ENCODE results near the gene IL3RA.
"Not testable (repeated sequence)": the region's sequence is repeated elsewhere in the genome, so short reads cannot be mapped to it uniquely, and the experiment has no call there.

The IL3RA gene

DNA sequence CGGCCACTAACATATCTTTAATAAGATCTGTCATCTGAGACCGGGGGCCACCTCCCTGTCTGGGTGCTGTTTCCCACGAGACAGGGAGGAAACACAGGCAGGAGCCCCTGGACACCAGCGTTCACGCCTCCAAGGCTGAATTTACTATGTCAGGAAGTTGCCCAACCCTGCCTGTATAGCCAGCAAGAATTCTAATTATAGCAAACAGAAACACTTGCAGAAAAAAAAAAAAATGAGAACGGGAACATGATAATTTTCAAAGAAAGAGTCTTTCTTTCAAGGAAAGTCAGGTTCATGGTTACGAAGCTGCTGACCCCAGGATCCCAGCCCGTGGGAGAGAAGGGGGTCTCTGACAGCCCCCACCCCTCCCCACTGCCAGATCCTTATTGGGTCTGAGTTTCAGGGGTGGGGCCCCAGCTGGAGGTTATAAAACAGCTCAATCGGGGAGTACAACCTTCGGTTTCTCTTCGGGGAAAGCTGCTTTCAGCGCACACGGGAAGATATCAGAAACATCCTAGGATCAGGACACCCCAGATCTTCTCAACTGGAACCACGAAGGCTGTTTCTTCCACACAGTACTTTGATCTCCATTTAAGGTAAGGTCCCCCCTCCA is at the start of gene IL3RA:
Gene IL3RA (plus strand): TSS at position 455 of the 613 bp plus-strand sequence. CDS start 4,981 bp downstream, outside the sequence.
- DNase-seq: peak; percentile 25

DNA sequence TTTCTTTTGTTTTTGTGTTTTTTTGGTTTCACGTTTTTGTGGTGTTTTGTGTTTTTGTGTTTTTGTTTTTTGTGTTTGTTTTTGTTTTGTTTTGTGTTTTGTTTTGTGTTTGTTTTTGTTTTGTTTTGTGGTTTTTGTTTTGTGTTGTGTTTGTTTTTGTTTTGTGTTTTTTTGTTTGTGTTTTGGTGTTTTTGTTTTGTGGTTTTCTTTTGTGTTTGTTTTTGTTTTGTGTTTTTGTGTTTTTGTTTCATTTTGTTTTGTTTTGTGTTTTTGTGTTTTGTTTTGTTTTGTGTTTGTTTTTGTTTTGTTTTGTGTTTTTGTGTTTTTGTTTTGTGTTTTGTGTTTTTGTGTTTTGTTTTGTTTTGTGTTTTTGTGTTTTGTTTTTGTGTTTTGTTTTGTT is 47.0 kb upstream of the IL3RA start:
- DNase-seq: no peak

DNA sequence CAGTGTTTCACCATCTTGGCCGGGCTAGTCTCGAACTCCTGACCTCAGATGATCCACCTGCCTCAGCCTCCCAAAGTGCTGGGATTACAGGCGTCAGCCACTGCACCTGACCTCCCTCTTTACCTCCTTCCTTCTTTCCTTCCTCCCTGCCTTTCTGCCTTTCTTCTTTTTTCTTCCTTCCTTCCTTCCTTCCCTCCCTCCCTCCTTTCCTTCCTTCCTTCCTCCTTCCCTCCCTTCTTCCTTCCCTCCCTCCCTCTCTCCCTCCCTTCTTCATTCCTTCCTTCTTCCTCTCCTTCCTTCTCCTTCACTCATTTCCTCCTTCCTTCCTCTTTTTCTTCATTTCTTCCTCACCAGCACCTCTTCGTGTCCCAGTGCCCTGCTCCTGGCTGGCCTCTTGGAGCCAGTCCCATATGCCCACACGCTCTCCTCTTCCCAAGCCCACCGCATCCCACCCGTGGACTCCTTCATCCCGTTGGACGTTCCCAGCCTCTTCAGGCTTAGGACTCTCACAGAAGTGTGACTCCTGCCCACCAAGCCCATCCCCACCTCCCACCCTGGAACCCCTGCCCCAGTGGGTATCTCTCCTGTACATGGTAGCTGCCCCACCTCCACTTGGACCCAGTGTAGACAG is 45.4 kb upstream of the IL3RA start:
- DNase-seq: no peak

DNA sequence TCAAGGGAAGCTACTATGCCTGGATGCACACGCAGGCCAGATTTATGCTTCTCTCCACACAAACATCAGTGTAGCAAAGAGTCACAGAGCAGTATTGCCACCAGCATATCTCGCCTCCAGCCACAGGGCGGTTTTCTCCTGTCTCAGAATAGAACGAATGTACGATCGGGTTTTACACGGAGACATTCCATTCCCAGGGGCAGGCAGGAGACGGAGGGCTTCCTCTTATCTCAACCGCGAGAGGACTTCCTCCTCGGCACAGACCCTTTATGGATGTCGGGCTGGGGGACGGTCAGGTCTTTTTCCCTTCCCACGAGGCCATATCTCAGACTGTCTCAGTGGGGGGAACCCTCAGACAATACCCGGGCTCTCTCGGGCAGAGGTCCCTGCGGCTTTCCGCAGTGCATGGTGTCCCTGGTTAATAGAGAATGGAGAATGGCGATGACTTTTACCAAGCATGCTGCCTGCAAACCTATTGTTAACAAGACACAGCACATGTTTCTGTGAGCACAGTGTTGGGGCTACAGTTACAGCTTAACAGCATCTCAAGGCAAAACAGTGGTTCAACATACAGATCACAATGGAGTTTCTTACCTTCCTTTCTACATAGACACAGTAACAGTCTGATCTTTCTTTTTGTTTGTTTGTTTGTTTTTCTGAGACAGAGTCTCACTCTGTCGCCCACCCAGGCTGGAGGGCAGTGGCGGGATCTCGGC is 43.9 kb upstream of the IL3RA start:
- DNase-seq: no peak

DNA sequence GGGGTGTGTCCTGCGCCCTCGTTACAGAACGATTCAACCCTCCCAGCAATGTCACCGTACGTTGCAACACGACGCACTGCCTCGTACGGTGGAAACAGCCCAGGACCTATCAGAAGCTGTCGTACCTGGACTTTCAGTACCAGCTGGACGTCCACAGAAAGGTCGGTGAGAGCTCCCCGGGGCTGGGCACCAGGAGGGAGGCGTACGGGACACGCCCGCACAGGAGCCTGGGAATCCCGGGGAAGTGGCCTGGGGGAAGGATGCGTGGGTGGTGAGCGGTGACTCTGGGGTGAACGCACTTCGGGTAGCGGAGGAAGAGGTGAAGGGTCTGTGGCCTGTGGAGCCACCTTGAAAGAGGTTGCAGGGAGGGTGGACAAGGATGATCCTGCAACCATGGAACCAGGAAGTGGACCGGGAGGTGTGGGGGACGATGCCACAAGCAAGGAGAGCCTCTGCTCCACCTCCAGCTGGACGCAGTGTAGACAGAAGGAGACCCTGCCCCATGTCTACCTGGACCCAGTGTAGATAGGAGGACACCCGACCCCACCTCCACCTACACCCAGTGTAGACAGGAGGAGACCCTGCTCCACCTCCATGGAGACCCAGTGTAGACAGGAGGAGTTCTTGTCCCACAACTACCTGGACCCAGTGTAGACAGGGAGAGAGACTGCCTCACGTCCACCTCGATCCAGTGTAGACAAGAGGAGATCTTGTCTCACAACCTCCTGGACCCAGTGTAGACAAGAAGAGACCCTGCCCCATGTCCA is 42.1 kb upstream of the IL3RA start:
- no peak for DNase-seq

DNA sequence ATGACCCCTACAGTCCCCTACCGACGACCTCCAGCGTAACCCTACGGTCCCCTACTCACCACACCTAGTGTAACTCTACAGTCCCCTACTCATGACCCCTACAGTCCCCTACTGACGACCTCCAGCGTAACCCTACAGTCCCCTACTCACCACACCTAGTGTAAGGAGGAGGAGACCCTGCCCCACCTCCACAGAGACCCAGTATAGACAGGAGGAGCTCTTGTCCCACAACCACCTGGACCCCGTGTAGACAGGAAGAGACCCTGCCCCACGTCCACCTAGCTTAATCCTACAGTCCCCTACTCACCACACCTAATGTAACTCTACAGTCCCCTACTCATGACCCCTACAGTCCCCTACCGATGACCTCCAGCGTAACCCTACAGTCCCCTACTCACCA is 41.0 kb upstream of the IL3RA start:
- DNase-seq: no peak

DNA sequence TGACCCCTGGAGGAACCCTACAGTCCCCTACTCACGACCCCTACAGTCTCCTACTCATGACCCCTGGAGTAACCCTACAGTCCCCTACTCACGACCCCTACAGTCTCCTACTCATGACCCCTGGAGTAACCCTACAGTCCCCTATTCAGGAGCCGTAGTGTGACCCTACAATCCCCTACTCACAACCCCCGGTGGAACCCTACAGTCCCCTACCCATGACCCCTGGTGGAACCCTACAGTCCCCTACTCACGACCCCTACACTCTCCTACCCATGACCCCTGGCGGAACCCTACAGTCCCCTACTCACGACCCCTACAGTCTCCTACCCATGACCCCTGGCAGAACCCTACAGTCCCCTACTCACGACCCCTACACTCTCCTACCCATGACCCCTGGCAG is 39.0 kb upstream of the IL3RA start:
- not testable (repeated sequence) for DNase-seq

GRCh38 chrX:1300449-1300848 is 36.1 kb upstream of the IL3RA start:
- DNase-seq: no peak

- DNase-seq: no peak
These were observed 31.2 kb upstream of the IL3RA start for GRCh38 chrX:1305411-1305810.

DNA sequence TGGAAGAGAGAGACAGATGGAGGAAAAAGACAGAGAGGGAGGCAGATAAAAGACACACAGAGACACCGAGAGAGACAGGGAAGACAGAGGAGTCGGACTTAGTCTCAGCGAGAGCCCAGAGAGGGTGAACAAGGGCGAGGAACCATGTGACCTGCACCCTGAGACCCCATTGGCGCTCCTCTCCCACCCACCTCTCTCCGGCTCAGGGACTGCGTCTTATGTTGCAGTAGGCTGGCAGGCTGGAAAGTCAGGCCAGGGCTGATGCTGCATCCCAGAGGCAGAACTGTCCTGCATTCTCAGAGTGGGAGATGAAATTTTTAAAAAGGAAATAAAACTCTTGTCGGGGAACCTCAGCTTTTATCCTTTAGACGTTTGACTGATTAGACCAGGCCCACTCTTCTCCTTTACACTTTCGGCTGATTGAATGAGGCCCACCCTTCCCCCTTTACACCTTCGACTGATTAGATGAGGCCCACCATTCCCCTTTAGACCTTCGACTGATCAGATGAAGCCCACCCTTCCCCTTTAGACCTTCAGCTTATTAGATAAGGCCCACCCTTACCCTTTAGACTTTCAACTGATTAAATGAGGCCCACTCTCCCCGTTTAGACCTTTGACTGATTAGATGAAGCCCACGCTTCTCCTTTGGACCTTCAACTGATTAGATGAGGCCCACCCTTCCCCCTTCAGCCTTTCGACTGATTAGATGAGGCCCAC is 29.5 kb upstream of the IL3RA start:
- DNase-seq: no peak

DNA sequence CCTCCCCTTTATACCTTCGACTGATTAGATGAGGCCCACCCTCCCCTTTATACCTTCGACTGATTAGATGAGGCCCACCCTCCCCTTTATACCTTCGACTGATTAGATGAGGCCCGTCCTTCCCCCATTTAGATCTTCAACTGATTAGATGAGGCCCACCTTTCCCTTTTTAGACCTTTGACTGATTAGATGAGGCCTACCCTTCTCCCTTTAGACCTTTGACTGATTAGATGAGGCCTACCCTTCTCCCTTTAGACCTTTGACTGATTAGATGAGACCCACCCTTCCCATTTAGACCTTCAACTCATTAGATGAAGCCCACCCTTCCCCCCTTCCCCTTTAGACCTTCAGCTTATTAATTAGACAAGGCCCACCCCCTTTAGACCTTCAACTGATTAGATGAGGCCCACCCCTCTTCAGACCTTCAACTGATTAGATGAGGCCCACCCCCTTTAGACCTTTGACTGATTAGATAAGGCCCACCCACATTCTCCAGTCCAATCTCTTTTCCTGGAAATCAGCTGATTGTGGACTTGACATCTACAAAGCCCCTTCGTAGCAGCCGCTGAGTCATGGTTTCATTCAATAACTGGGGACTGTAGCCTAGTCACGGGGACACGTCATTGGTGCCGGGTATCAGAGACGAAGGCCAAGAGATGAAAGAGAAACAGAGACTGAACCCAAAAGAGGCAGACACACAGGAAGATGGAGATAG is 28.8 kb upstream of the IL3RA start:
- DNase-seq: no peak

DNA sequence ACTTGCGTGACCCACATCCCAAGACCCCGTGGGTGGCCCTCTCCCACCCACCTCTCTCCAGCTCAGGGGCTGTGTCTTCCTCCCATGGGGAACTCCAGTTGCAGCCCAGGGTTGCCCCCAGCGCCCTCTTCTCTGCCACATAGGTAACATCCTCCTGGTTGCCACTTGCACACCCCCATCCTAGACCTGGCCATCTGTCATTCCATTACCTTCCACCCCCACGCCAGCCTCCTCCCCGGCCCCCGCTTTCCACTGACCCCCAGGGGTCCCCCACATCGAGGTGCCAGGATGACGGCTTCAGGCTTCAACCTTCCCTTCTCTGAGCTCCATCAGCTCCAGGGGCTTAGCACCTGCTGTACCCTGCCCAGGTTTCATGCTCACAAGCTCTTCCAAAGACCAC is 28.1 kb upstream of the IL3RA start:
- DNase-seq: no peak

DNA sequence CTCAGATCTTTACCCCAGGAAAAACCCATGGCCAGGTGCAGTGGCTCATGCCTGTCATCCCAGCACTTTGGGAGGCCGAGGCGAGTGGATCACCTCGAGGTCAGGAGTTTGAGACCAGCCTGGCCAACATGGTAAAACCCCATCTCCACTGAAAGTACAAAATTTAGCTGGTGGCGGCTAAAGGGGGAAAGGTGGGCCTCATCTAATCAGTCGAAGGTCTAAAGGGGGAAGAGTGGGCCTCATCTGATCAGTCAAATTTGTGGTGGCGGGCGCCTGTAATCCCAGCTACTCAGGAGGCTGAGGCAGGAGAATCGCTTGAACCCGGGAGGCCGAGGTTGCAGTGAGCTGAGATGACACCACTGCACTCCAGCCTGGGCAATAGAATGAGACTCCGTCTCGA is 27.7 kb upstream of the IL3RA start:
- not testable (repeated sequence) for DNase-seq

GRCh38 chrX:1313788-1314187 is 22.8 kb upstream of the IL3RA start:
- no peak for DNase-seq

- peak; percentile 34 for DNase-seq
These were observed 20.1 kb upstream of the IL3RA start for GRCh38 chrX:1316527-1316926.

DNA sequence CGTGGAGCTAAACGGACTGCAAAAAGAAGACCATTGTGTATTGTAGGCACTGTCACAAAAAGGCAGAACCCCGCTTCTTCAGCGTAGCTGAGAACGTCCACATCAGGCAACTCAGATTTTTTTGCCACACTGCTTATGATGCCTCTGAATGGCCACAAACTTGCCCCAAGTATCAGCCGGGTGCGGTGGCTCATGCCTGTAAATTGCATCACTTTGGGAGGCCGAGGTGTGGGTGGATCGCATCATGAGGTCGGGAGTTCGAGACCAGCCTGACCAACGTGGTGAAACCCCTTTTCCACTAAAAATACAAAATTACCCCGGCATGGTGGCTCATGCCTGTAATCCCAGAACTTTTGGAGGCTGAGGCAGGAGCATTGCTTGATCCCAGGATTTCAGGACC is 14.9 kb upstream of the IL3RA start:
- DNase-seq: no peak

GRCh38 chrX:1322393-1322792 is 14.2 kb upstream of the IL3RA start:
- DNase-seq: no peak

DNA sequence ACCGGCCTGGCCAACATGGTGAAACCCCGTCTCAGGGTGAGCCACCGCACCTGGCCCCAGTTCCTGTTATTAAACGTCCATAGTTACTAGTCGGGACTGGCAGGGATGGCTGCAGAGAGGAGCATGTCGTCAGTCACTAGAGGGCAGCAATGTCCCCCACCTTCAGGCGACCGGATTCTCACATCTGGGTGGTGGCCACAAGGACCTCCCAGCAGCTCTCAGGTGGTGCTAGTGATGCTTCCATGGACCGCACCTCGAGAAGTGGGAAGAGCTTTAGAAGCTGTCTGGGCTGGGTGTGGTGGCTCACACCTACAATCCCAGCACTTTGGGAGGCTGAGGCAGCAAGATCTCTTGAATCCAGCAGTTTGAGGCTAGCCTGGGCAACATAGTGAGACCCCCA is 13.3 kb upstream of the IL3RA start:
- peak; percentile 57 for DNase-seq

- no peak for DNase-seq
These were observed 11.0 kb upstream of the IL3RA start for GRCh38 chrX:1325515-1326116.

- DNase-seq: no peak
These were observed 8.8 kb upstream of the IL3RA start for GRCh38 chrX:1327651-1328304.

GRCh38 chrX:1330605-1331004 is 6.0 kb upstream of the IL3RA start:
- DNase-seq: no peak
